H1 (cell line): ENCODE results near the gene MUSTN1. TPM values are rescaled to one million over a fixed set of nuclear protein-coding genes. Genes with fewer than 3 reads are reported as not detected.

ENCODE experiments used
- CTCF ChIA-PET: fragments of 300-600 bp; sonication (Branson Sonifier 250); formaldehyde crosslinking; loops from one replicate; lab custom pipeline; 2021; ENCODE audit not compliant: partially characterized antibody; lab: Charles Lee
- POLR2A ChIA-PET: fragments of 300-600 bp; sonication (Branson Sonifier 250); formaldehyde crosslinking; loops from one replicate; lab custom pipeline; 2021; ENCODE audit warnings: inconsistent platforms; ENCODE audit not compliant: partially characterized antibody; lab: Charles Lee
- DNase-seq, 2 experiments: peaks; one replicate each; pipeline versions ENCODE4 v3.0.0 to v3.0.0-alpha.2; 2010 to 2022; ENCODE audit warnings: low spot score in 2 of 2, low read depth in 1 of 2, mixed read lengths in 1 of 2
- FAIRE-seq: peaks from 2 replicates; lab custom pipeline; 2011; peaks lifted over from hg19 to GRCh38; lab: Jason Lieb, UNC
- H2AFZ ChIP-seq: 2 replicates; pipeline ENCODE4 v1.8.1; 2012; ENCODE audit warnings: low read length, inconsistent platforms
- H2AK5ac ChIP-seq: 2 replicates; pipeline ENCODE4 v1.6.1; 2013; ENCODE audit warnings: low read depth, low read length
- H2BK120ac ChIP-seq: replicated peaks from 2 replicates; pipeline ENCODE3; 2013; ENCODE audit warnings: low read depth, low read length, inconsistent platforms
- H2BK12ac ChIP-seq: 2 replicates; pipeline ENCODE4 v1.6.1; 2013; ENCODE audit warnings: low read depth, low read length
- H2BK15ac ChIP-seq: 2 replicates; pipeline ENCODE4 v1.6.1; 2013; ENCODE audit warnings: low read length
- H2BK20ac ChIP-seq: 2 replicates; pipeline ENCODE4 v1.6.1; 2013; ENCODE audit warnings: low read length
- H2BK5ac ChIP-seq: 2 replicates; pipeline ENCODE4 v1.6.1; 2013; ENCODE audit warnings: low read depth, low read length
- H3K14ac ChIP-seq: 2 replicates; pipeline ENCODE4 v1.6.1; 2013; ENCODE audit warnings: inconsistent platforms; ENCODE audit not compliant: insufficient read length
- H3K18ac ChIP-seq: 2 replicates; pipeline ENCODE4 v1.6.1; 2013; ENCODE audit warnings: low read length; ENCODE audit errors: extremely low read depth
- H3K23ac ChIP-seq: 2 replicates; pipeline ENCODE4 v1.6.1; 2013; ENCODE audit warnings: inconsistent platforms; ENCODE audit not compliant: insufficient read length
- H3K23me2 ChIP-seq: 2 replicates; pipeline ENCODE4 v1.6.1; 2013; ENCODE audit warnings: low read depth, low read length
- H3K27ac ChIP-seq: 2 replicates; pipeline ENCODE4 v1.6.1; 2011; ENCODE audit warnings: low read depth, low read length, inconsistent platforms
- H3K27me3 ChIP-seq, 4 experiments: replicated peaks in 1 of 4; 1 replicate in 1 of 4; 2 replicates in 3 of 4; pipeline versions ENCODE4 v1.6.1 to v1.8.1; 2011 to 2013; ENCODE audit warnings: low read length in 3 of 4, mild to moderate bottlenecking in 3 of 4, inconsistent platforms in 2 of 4, mixed read lengths in 2 of 4, moderate library complexity in 1 of 4; ENCODE audit not compliant: control insufficient read depth in 3 of 4, insufficient read depth in 3 of 4; ENCODE audit errors: extremely low read depth in 1 of 4
- H3K36me3 ChIP-seq, 4 experiments: 2 replicates each; pipeline versions ENCODE4 v1.6.1 to v1.8.1; 2011 to 2013; ENCODE audit warnings: mild to moderate bottlenecking in 4 of 4, low read length in 3 of 4, moderate library complexity in 2 of 4, control low read depth in 1 of 4, inconsistent platforms in 1 of 4; ENCODE audit not compliant: insufficient read depth in 4 of 4, control insufficient read depth in 2 of 4
- H3K4ac ChIP-seq: replicated peaks from 2 replicates; pipeline ENCODE3; 2013; ENCODE audit warnings: low read length, low read depth, mixed read lengths, inconsistent platforms; ENCODE audit not compliant: insufficient read length
- H3K4me1 ChIP-seq, 4 experiments: replicated peaks in 1 of 4; 1 replicate in 1 of 4; 2 replicates in 3 of 4; pipeline versions ENCODE4 v1.6.1 to v1.8.1; 2011 to 2013; ENCODE audit warnings: low read length in 3 of 4, inconsistent platforms in 2 of 4, mixed read lengths in 1 of 4; ENCODE audit not compliant: insufficient read depth in 4 of 4, control insufficient read depth in 3 of 4
- H3K4me2 ChIP-seq, 2 experiments: 2 replicates each; pipeline versions ENCODE4 v1.6.1 to v1.8.1; 2011 to 2013; ENCODE audit warnings: low read depth in 2 of 2, low read length in 2 of 2, control low read depth in 1 of 2, inconsistent platforms in 1 of 2, mild to moderate bottlenecking in 1 of 2; ENCODE audit not compliant: insufficient read depth in 1 of 2
- H3K4me3 ChIP-seq, 4 experiments: fragments of 200-600, 300-600 bp in 1 of 4; sonication (generic), shearing (Covaris generic), sonication (Bioruptor Twin) in 1 of 4; 2 replicates each; pipeline versions ENCODE4 v1.5.1 to v1.8.1; 2011 to 2016; ENCODE audit warnings: low read length in 4 of 4, low read depth in 3 of 4, control low read depth in 2 of 4, inconsistent platforms in 2 of 4, mild to moderate bottlenecking in 2 of 4, mixed read lengths in 1 of 4, moderate library complexity in 1 of 4; ENCODE audit not compliant: insufficient read depth in 2 of 4; ENCODE audit errors: extremely low read depth in 1 of 4
- H3K56ac ChIP-seq: replicated peaks from 2 replicates; pipeline ENCODE3; 2013; ENCODE audit warnings: low read depth, mild to moderate bottlenecking, mixed read lengths, low read length, inconsistent platforms; ENCODE audit not compliant: insufficient read length
- H3K79me1 ChIP-seq: 2 replicates; pipeline ENCODE4 v1.6.1; 2013; ENCODE audit warnings: low read depth, low read length, control low read depth
- H3K79me2 ChIP-seq, 2 experiments: 2 replicates each; pipeline versions ENCODE4 v1.6.1 to v1.8.1; 2012 to 2013; ENCODE audit warnings: low read length in 2 of 2, mild to moderate bottlenecking in 2 of 2, inconsistent platforms in 1 of 2; ENCODE audit not compliant: insufficient read depth in 2 of 2, control insufficient read depth in 1 of 2
- H3K9ac ChIP-seq, 4 experiments: replicated peaks in 1 of 4; 1 replicate in 1 of 4; 2 replicates in 3 of 4; pipeline versions ENCODE4 v1.6.1 to v1.8.1; 2011 to 2013; ENCODE audit warnings: low read depth in 3 of 4, low read length in 3 of 4, control low read depth in 2 of 4, mild to moderate bottlenecking in 2 of 4, moderate library complexity in 2 of 4, inconsistent platforms in 1 of 4; ENCODE audit errors: extremely low read depth in 1 of 4
- H3K9me3 ChIP-seq, 2 experiments: 2 replicates each; pipeline versions ENCODE4 v1.6.1 to v1.8.1; 2012 to 2013; ENCODE audit warnings: mild to moderate bottlenecking in 2 of 2, moderate library complexity in 2 of 2, control low read depth in 1 of 2, inconsistent platforms in 1 of 2, low read depth in 1 of 2, low read length in 1 of 2, mixed read lengths in 1 of 2; ENCODE audit not compliant: insufficient read depth in 2 of 2
- H4K20me1 ChIP-seq, 2 experiments: replicated peaks in 1 of 2; 2 replicates each; pipeline versions ENCODE3 to v1.8.1; 2011 to 2013; ENCODE audit warnings: inconsistent platforms in 2 of 2, low read length in 2 of 2, mild to moderate bottlenecking in 1 of 2; ENCODE audit not compliant: insufficient read depth in 2 of 2, control insufficient read depth in 1 of 2
- H4K5ac ChIP-seq: 2 replicates; pipeline ENCODE4 v1.6.1; 2013; ENCODE audit warnings: low read length, low read depth, mixed read lengths, inconsistent platforms; ENCODE audit not compliant: insufficient read length
- H4K8ac ChIP-seq: 2 replicates; pipeline ENCODE4 v1.8.0; 2013; ENCODE audit warnings: mild to moderate bottlenecking, moderate library complexity, low read length, inconsistent platforms; ENCODE audit not compliant: insufficient read depth; ENCODE audit errors: extremely low read depth
- H4K91ac ChIP-seq: replicated peaks from 2 replicates; pipeline ENCODE3; 2013; ENCODE audit warnings: low read length, mixed read lengths, inconsistent platforms; ENCODE audit not compliant: insufficient read length
- ATF2 ChIP-seq: IDR thresholded peaks from 2 replicates; pipeline ENCODE4 v1.6.1; 2012; ENCODE audit warnings: low read length, inconsistent platforms
- BACH1 ChIP-seq: IDR thresholded peaks from 2 replicates; pipeline ENCODE4 v1.6.1; 2012; ENCODE audit warnings: low read length, improper control_type of control experiment
- CTBP2 ChIP-seq: IDR thresholded peaks from 2 replicates; pipeline ENCODE4 v1.7.0; 2011; ENCODE audit warnings: borderline replicate concordance, mild to moderate bottlenecking, moderate library complexity, mixed read lengths, low read length; ENCODE audit not compliant: insufficient read depth, insufficient read length
- FOSL1 ChIP-seq: IDR thresholded peaks from 2 replicates; pipeline ENCODE4 v1.6.1; 2011; ENCODE audit warnings: mild to moderate bottlenecking, low read depth, low read length, moderate library complexity; ENCODE audit not compliant: insufficient read depth
- GABPA ChIP-seq: IDR thresholded peaks from 2 replicates; pipeline ENCODE4 v1.6.1; 2011; ENCODE audit warnings: mild to moderate bottlenecking, low read length, moderate library complexity, borderline replicate concordance; ENCODE audit not compliant: insufficient read depth
- JUND ChIP-seq: IDR thresholded peaks from 2 replicates; pipeline ENCODE4 v1.6.1; 2011; ENCODE audit warnings: mild to moderate bottlenecking, improper control_type of control experiment, low read length
- MAFK ChIP-seq: IDR thresholded peaks from 2 replicates; pipeline ENCODE4 v1.6.1; 2012; ENCODE audit warnings: low read depth, mild to moderate bottlenecking, improper control_type of control experiment, low read length
- RXRA ChIP-seq: IDR thresholded peaks from 2 replicates; pipeline ENCODE4 v1.6.1; 2011; ENCODE audit warnings: low read depth, mild to moderate bottlenecking, low read length, moderate library complexity; ENCODE audit not compliant: insufficient read depth
- SAP30 ChIP-seq: fragments of 300-600 bp; sonication (generic); IDR thresholded peaks from 2 replicates; pipeline ENCODE4 v1.7.1; 2012; ENCODE audit warnings: low read length, moderate library complexity, mild to moderate bottlenecking, inconsistent platforms; ENCODE audit not compliant: insufficient read depth, insufficient replicate concordance
- TAF1 ChIP-seq: IDR thresholded peaks from 2 replicates; pipeline ENCODE4 v1.6.1; 2011; ENCODE audit warnings: mild to moderate bottlenecking, low read depth, low read length
- USF2 ChIP-seq: IDR thresholded peaks from 2 replicates; pipeline ENCODE4 v1.6.1; 2011; ENCODE audit warnings: low read length, improper control_type of control experiment
- WGBS, 2 experiments: shearing (Covaris generic) in 1 of 2; methylation state at CpG; one replicate each; pipeline versions ENCODE4 v1.1.6 to v1.1.7; 2013 to 2015; ENCODE audit warnings: low lambda C conversion rate in 2 of 2, mixed read lengths in 2 of 2, inconsistent platforms in 1 of 2, low coverage in 1 of 2, missing lambda C conversion rate in 1 of 2; ENCODE audit not compliant: insufficient replicate concordance in 2 of 2, insufficient coverage in 1 of 2, insufficient read length in 1 of 2; ENCODE audit errors: extremely low coverage in 1 of 2, missing lambda C conversion rate in 1 of 2; 5-methylcytosine and 5-hydroxymethylcytosine counted together
- polyA plus RNA-seq, 7 experiments: library from polyadenylated mRNA; depleted of rRNA in 3 of 7; stranded (reverse) in 5 of 7; unstranded in 2 of 7; fragments of >200 nt in 5 of 7; fragments of 200-250 nt in 2 of 7; gene quantifications; 1 replicate in 5 of 7; 2 replicates in 1 of 7; 4 replicates in 1 of 7; pipeline versions ENCODE4 v1.2.1 to v1.2.3, GENCODE V29; 2011 to 2013; ENCODE audit warnings: missing spikeins in 2 of 7, mixed read lengths in 2 of 7
- total RNA-seq: library from RNA; stranded (reverse); fragmentation: NEBNext Ultra II Directional; extraction: Animal tissue kit (Norgen Biotek cat#: 25700); gene quantifications from 2 replicates; pipeline ENCODE4 v1.2.1, GENCODE V29; 2021

The MUSTN1 gene
- total and polyA plus RNA-seq, 2 of the 8 experiments (the other 6 are each of a cell fraction or from before 2014, with no cell fraction given), result 1.1 to 2.4 TPM

GRCh38 chr3:52852419-52852818 lies 17.6 kb upstream of the MUSTN1 start:
- FAIRE-seq (no peak), DNase-seq (no peak)
- H3K14ac ChIP-seq, result no peak overlapping the region
- H4K20me1 ChIP-seq, result peaks cover 0 to 2% of the 10 kb centered on the region in 2 experiments
- CTCF ChIA-PET, result interaction anchor here (0.7 to 2.9 kb wide), 19 partner anchors 9 to 343 kb away, joined by 3 to 20 read pairs (median 5); no protein-coding TSS in a partner anchor
- H3K4me3 ChIP-seq, result no peak overlapping the region
- no peak overlapping the region for H3K4me2 ChIP-seq
- no peak overlapping the region for H4K91ac ChIP-seq
- peaks cover 3 to 13% (median 7%) of the 10 kb centered on the region in 4 experiments; a peak in 7 of 8 replicates for H3K36me3 ChIP-seq
- no peak overlapping the region for H2AFZ ChIP-seq
- H3K9me3 ChIP-seq, result no peaks in the 10 kb centered on the region
- H3K27ac ChIP-seq, result no peak overlapping the region
- POLR2A ChIA-PET, result no interaction called here
- H2BK15ac ChIP-seq, result no peak overlapping the region
- no peak overlapping the region for H3K23ac ChIP-seq
- no peaks in the 10 kb centered on the region for H3K27me3 ChIP-seq
- H3K4me1 ChIP-seq, result no peaks in the 10 kb centered on the region
- H2BK5ac ChIP-seq, result no peak overlapping the region
- H2BK20ac ChIP-seq, result no peak overlapping the region
- H3K18ac ChIP-seq, result no peak overlapping the region
- H3K79me2 ChIP-seq, result no peaks in the 10 kb centered on the region
- no peak overlapping the region for H3K9ac ChIP-seq
- no peak overlapping the region for H3K56ac ChIP-seq
- H3K4ac ChIP-seq, result no peak overlapping the region
- H2BK120ac ChIP-seq, result no peak overlapping the region
- 80% methylated on average over 2 of the region's 2 CpGs; no CpG with 5 or more reads in 1 of the 2 experiments for WGBS, 2 experiments
- no peaks in the 10 kb centered on the region for H3K79me1 ChIP-seq
- H2BK12ac ChIP-seq, result no peak overlapping the region
- H3K23me2 ChIP-seq, result no peaks in the 10 kb centered on the region
- H4K8ac ChIP-seq, result no peak overlapping the region; the same call in 1 of the 2 replicates
- H4K5ac ChIP-seq, result no peak overlapping the region
- H2AK5ac ChIP-seq, result no peak overlapping the region
- TF ChIP-seq SAP30 (no peak), CTBP2 (no peak), RXRA (no peak), USF2 (no peak), TAF1 (no peak), BACH1 (no peak), JUND (no peak), ATF2 (no peak), FOSL1 (no peak), MAFK (no peak), GABPA (no peak)
